Measurements from ENCODE around the gene ACP6. TPM values are rescaled to one million over a fixed set of nuclear protein-coding genes. Genes with fewer than 3 reads are reported as not detected.
A peak's percentile ranks its signal among the peaks of the same experiment; 100 is the strongest.

The ACP6 gene
- 10 to 100 TPM; 11.5 to 18.5 (median 14.2) TPM for total RNA-seq

GRCh38 chr1:147670319-147671001 lies at the start of gene ACP6:
Gene ACP6, minus strand, starts transcription at chr1:147670524. Its CDS starts 476 bp downstream, at chr1:147670048.
- intact Hi-C loops (cut with DNase I; ENCODE audit: low total_unique reads): no loop called here
- peak; percentile 90 to 97 for DNase-seq (ENCODE audit: low spot score in 2 of 2)

GRCh38 chr1:147719711-147720225 lies 49.4 kb upstream of the ACP6 start:
- no peak for DNase-seq (ENCODE audit: low spot score in 2 of 2)
- TF ChIP-seq CTCF (IDR thresholded peaks at IDR 0.05): no peak
- TF ChIP-seq POLR2A (IDR thresholded peaks at IDR 0.05): no peak
- intact Hi-C loops (cut with DNase I; ENCODE audit: low total_unique reads): loop anchor here (10.0 kb wide), 1 partner anchor 175 kb away; no protein-coding TSS in a partner anchor
- no peak overlapping the region for H3K4me3 ChIP-seq (ENCODE audit: low read depth, poor library complexity, severe bottlenecking)
- 66 to 80% methylated on average over 7 of the region's 7 CpGs for WGBS, 2 donors

More at GRCh38 chr1:147670319-147671001, at the start of gene ACP6:
- WGBS, 2 donors: 1 to 2% methylated on average over 33 to 36 of the region's 36 CpGs
- no peak for TF ChIP-seq POLR2A (IDR thresholded peaks at IDR 0.05)
- no peak for TF ChIP-seq CTCF (IDR thresholded peaks at IDR 0.05)
- H3K4me3 ChIP-seq (ENCODE audit: low read depth, poor library complexity, severe bottlenecking): peak within 1 kb of the TSS; percentile 57

- DNase-seq (ENCODE audit: low spot score in 2 of 2): no peak
These were observed 48.8 kb upstream of the ACP6 start for GRCh38 chr1:147719029-147719698.

GRCh38 chr1:147717706-147718097 lies 47.4 kb upstream of the ACP6 start:
- H3K4me3 ChIP-seq (ENCODE audit: low read depth, poor library complexity, severe bottlenecking): no peak overlapping the region
- TF ChIP-seq CTCF (IDR thresholded peaks at IDR 0.05) (no peak), POLR2A (IDR thresholded peaks at IDR 0.05) (no peak)
- WGBS, 2 donors: 36 to 45% methylated on average over 4 of the region's 4 CpGs
- DNase-seq (ENCODE audit: low spot score in 2 of 2): no peak
- intact Hi-C loops (cut with DNase I; ENCODE audit: low total_unique reads): no loop called here

More at GRCh38 chr1:147719029-147719698, 48.8 kb upstream of the ACP6 start:
- no peak overlapping the region for H3K4me3 ChIP-seq (ENCODE audit: low read depth, poor library complexity, severe bottlenecking)
- intact Hi-C loops (cut with DNase I; ENCODE audit: low total_unique reads): no loop called here
- TF ChIP-seq POLR2A (IDR thresholded peaks at IDR 0.05): no peak
- no peak for TF ChIP-seq CTCF (IDR thresholded peaks at IDR 0.05)
- 86% methylated on average over 7 of the region's 7 CpGs for WGBS, 2 donors

- DNase-seq (ENCODE audit: low spot score in 2 of 2): peak in 1 of 2 donors; percentile 67
- intact Hi-C loops (cut with DNase I; ENCODE audit: low total_unique reads): no loop called here
- 63 to 82% methylated on average over 6 of the region's 6 CpGs for WGBS, 2 donors
- TF ChIP-seq POLR2A (IDR thresholded peaks at IDR 0.05) (no peak), CTCF (IDR thresholded peaks at IDR 0.05) (no peak)
- H3K4me3 ChIP-seq (ENCODE audit: low read depth, poor library complexity, severe bottlenecking): no peak overlapping the region
These were observed 46.9 kb upstream of the ACP6 start for GRCh38 chr1:147717051-147717705.
